HCT116 (cell line): ENCODE data around the gene SUGP2. TPM values are rescaled to one million over a fixed set of nuclear protein-coding genes. Genes with fewer than 3 reads are reported as not detected.

Source experiments
- ATAC-seq: fragments of 200-7000 bp; cut with Tn5 transposase; 2 replicates; pipeline ENCODE4 v1.9.1; 2020; ENCODE audit warnings: mild to moderate bottlenecking, moderate library complexity
- BruUV-seq: library from RNA; stranded (reverse); fragments of 400-500 nt; replicated peaks from 2 replicates; lab custom pipeline; 2021; lab: Mats Ljungman, UMichigan
- CTCF ChIA-PET: fragments of 300-600 bp; sonication (Branson Sonifier 250); formaldehyde crosslinking; loops from one replicate; lab custom pipeline; 2021; ENCODE audit warnings: antibody characterized with exemption; lab: Charles Lee
- POLR2A ChIA-PET: fragments of 300-600, 350-600 bp; sonication (Branson Sonifier 250); formaldehyde crosslinking; loops from one replicate; lab custom pipeline; 2021; ENCODE audit warnings: antibody characterized with exemption; lab: Charles Lee
- RAD21 ChIA-PET, 2 experiments: fragments of 300-600 bp; sonication (Branson Sonifier 250); formaldehyde crosslinking; loops; one replicate each; lab custom pipeline; 2023; ENCODE audit warnings: low total read pairs in 2 of 2; ENCODE audit not compliant: uncharacterized antibody in 2 of 2, unreplicated experiment in 2 of 2, low non-redundant PET in 1 of 2; lab: Charles Lee
- DNase-seq: peaks from one replicate; pipeline ENCODE4 v3.0.0-alpha.2; 2010; ENCODE audit warnings: low read depth, low spot score
- H2AFZ ChIP-seq: fragments of 200-600 bp; shearing (Covaris generic), sonication (generic); 2 replicates; pipeline ENCODE4 v1.6.1; 2017; ENCODE audit warnings: low read depth, mixed run types, mixed read lengths, antibody characterized with exemption, low read length; ENCODE audit not compliant: poor library complexity, severe bottlenecking
- H3K27ac ChIP-seq: 2 replicates; pipeline ENCODE4 v1.5.1; 2012; ENCODE audit warnings: low read depth, low read length
- H3K27me3 ChIP-seq: fragments of 200-600 bp; sonication (generic); 2 replicates; pipeline ENCODE4 v1.6.1; 2016; ENCODE audit warnings: mixed run types, low read length, mixed read lengths; ENCODE audit not compliant: insufficient read depth
- H3K36me3 ChIP-seq, 2 experiments: fragments of 200-500 bp in 1 of 2; fragments of 200-600 bp in 1 of 2; sonication (Bioruptor generic) in 1 of 2; sonication (generic) in 1 of 2; 2 replicates each; pipeline versions ENCODE4 v1.5.1 to v1.6.1; 2014 to 2016; ENCODE audit warnings: low read length in 2 of 2, inconsistent platforms in 1 of 2, mixed read lengths in 1 of 2, mixed run types in 1 of 2; ENCODE audit not compliant: insufficient read depth in 2 of 2, control insufficient read depth in 1 of 2
- H3K4me1 ChIP-seq, 2 experiments: fragments of 200-600 bp in 1 of 2; sonication (generic) in 1 of 2; 2 replicates each; pipeline versions ENCODE4 v1.5.1 to v1.6.1; 2012 to 2017; ENCODE audit warnings: low read length in 2 of 2, inconsistent platforms in 1 of 2, mild to moderate bottlenecking in 1 of 2, mixed read lengths in 1 of 2, mixed run types in 1 of 2, moderate library complexity in 1 of 2; ENCODE audit not compliant: insufficient read depth in 2 of 2, control insufficient read depth in 1 of 2
- H3K4me2 ChIP-seq: fragments of 200-600 bp; sonication (generic); 2 replicates; pipeline ENCODE4 v1.6.1; 2017; ENCODE audit warnings: mixed run types, low read length, mixed read lengths
- H3K4me3 ChIP-seq, 2 experiments: fragments of 200-600 bp in 1 of 2; sonication (generic) in 1 of 2; replicated peaks in 1 of 2; 2 replicates each; pipeline ENCODE4 v1.5.1; 2011 to 2016; ENCODE audit warnings: low read length in 2 of 2, control low read depth in 1 of 2, low read depth in 1 of 2, mild to moderate bottlenecking in 1 of 2, mixed read lengths in 1 of 2, mixed run types in 1 of 2
- H3K79me2 ChIP-seq: fragments of 200-600 bp; sonication (generic); 2 replicates; pipeline ENCODE4 v1.6.1; 2017; ENCODE audit warnings: mild to moderate bottlenecking, mixed run types, low read length, moderate library complexity, mixed read lengths; ENCODE audit not compliant: insufficient read depth
- H3K9ac ChIP-seq: fragments of 200-600 bp; sonication (generic); 2 replicates; pipeline ENCODE4 v1.6.1; 2016; ENCODE audit warnings: low read length, mixed read lengths
- H3K9me2 ChIP-seq: fragments of 200-600 bp; sonication (generic), shearing (Covaris generic); 2 replicates; pipeline ENCODE4 v1.6.1; 2017; ENCODE audit warnings: mixed run types, mild to moderate bottlenecking, moderate library complexity; ENCODE audit not compliant: insufficient read depth
- H3K9me3 ChIP-seq, 2 experiments: fragments of 200-500 bp in 1 of 2; fragments of 200-600 bp in 1 of 2; sonication (Bioruptor generic) in 1 of 2; sonication (generic) in 1 of 2; 2 replicates each; pipeline ENCODE4 v1.6.1; 2014 to 2017; ENCODE audit warnings: low read length in 2 of 2, mixed read lengths in 2 of 2, inconsistent platforms in 1 of 2, low read depth in 1 of 2, mild to moderate bottlenecking in 1 of 2, mixed run types in 1 of 2, moderate library complexity in 1 of 2; ENCODE audit not compliant: control insufficient read depth in 1 of 2, insufficient read depth in 1 of 2
- H4K20me1 ChIP-seq: fragments of 200-600 bp; sonication (generic), shearing (Covaris generic); 2 replicates; pipeline ENCODE4 v1.6.1; 2017; ENCODE audit warnings: mixed run types, mild to moderate bottlenecking, moderate library complexity; ENCODE audit not compliant: insufficient read depth
- ATF3 ChIP-seq: IDR thresholded peaks from 2 replicates; pipeline ENCODE4 v1.6.1; 2012
- CBX3 ChIP-seq: IDR thresholded peaks from 2 replicates; pipeline ENCODE4 v1.6.1; 2012; ENCODE audit warnings: low read depth
- CTCF ChIP-seq, 3 experiments: fragments of 200-600 bp in 1 of 3; sonication (generic) in 1 of 3; IDR thresholded peaks in 2 of 3; conservative IDR thresholded peaks in 1 of 3; 2 replicates each; pipeline ENCODE4 v1.5.1; 2012 to 2017; ENCODE audit warnings: low read depth in 2 of 3, low read length in 2 of 3, antibody characterized with exemption in 1 of 3, borderline replicate concordance in 1 of 3, control low read depth in 1 of 3, mild to moderate bottlenecking in 1 of 3, mixed read lengths in 1 of 3, mixed run types in 1 of 3, moderate library complexity in 1 of 3; ENCODE audit not compliant: insufficient read depth in 1 of 3
- EGR1 ChIP-seq: IDR thresholded peaks from 2 replicates; pipeline ENCODE4 v1.6.1; 2012; ENCODE audit warnings: low read depth
- ELF1 ChIP-seq: IDR thresholded peaks from 2 replicates; pipeline ENCODE4 v1.6.1; 2012; ENCODE audit warnings: low read depth, borderline replicate concordance
- MAX ChIP-seq: IDR thresholded peaks from 2 replicates; pipeline ENCODE4 v1.6.1; 2012
- POLR2A ChIP-seq: IDR thresholded peaks from 2 replicates; pipeline ENCODE4 v1.7.0; 2011; ENCODE audit warnings: borderline replicate concordance; ENCODE audit not compliant: insufficient read depth, insufficient read length; ENCODE audit errors: extremely low read depth
- POLR2AphosphoS5 ChIP-seq: IDR thresholded peaks from 2 replicates; pipeline ENCODE4 v1.6.1; 2011; ENCODE audit warnings: mild to moderate bottlenecking, low read depth, low read length, moderate library complexity
- REST ChIP-seq: IDR thresholded peaks from 2 replicates; pipeline ENCODE4 v1.6.1; 2012; ENCODE audit warnings: low read depth
- SIN3A ChIP-seq: IDR thresholded peaks from 2 replicates; pipeline ENCODE4 v1.6.1; 2012; ENCODE audit warnings: low read depth
- SP1 ChIP-seq: IDR thresholded peaks from 2 replicates; pipeline ENCODE4 v1.6.1; 2012; ENCODE audit warnings: low read depth
- YY1 ChIP-seq: IDR thresholded peaks from 2 replicates; pipeline ENCODE4 v1.6.1; 2011; ENCODE audit warnings: low read length, low read depth, moderate library complexity, mild to moderate bottlenecking; ENCODE audit not compliant: insufficient replicate concordance; ENCODE audit errors: extremely low read depth
- ZBTB33 ChIP-seq: IDR thresholded peaks from 2 replicates; pipeline ENCODE4 v1.6.1; 2011; ENCODE audit warnings: mild to moderate bottlenecking, low read length, moderate library complexity; ENCODE audit not compliant: insufficient replicate concordance; ENCODE audit errors: extremely low read depth
- ZFX ChIP-seq: fragments of 450-650 bp; IDR thresholded peaks from 2 replicates; pipeline ENCODE4 v1.6.1; 2017
- intact Hi-C: fragments of 100-400 bp; cut with micrococcal nuclease; formaldehyde crosslinking; loops from 2 replicates; pipeline ENCODE4 v1.10.0; 2022
- total RNA-seq: library from RNA; stranded (reverse); gene quantifications from one replicate; pipeline ENCODE4 v1.2.1, GENCODE V29; 2021; ENCODE audit not compliant: unreplicated experiment

SUGP2 gene
- total RNA-seq, 1 experiment from 2014 or later: 82.4 TPM

GRCh38 chr19:18984251-18984650 is 49.1 kb downstream of the SUGP2 start:
- Histone ChIP-seq H3K4me1 (peaks cover 0 to 9% of the 10 kb centered on the region in 2 experiments; a peak in 1 of 4 replicates), H3K4me2 (no peak overlapping the region), H3K79me2 (no peaks in the 10 kb centered on the region), H3K36me3 (no peaks in the 10 kb centered on the region), H3K9me2 (no peaks in the 10 kb centered on the region), H3K27ac (no peak overlapping the region), H3K9me3 (no peaks in the 10 kb centered on the region), H3K4me3 (no peak overlapping the region), H3K9ac (no peak overlapping the region), H3K27me3 (no peaks in the 10 kb centered on the region), H4K20me1 (no peaks in the 10 kb centered on the region), H2AFZ (no peak overlapping the region)
- ATAC-seq (no peak), DNase-seq (no peak)
- TF ChIP-seq CTCF (IDR thresholded peaks at IDR 0.05 in 2 of 3, conservative IDR thresholded peaks at IDR 0.05 in 1 of 3; ENCODE audit: borderline replicate concordance in 1 of 3, insufficient read depth in 1 of 3, low read depth in 2 of 3, low read length in 2 of 3): no peak
- TF ChIP-seq ZFX: no peak
- no peak for TF ChIP-seq POLR2AphosphoS5
- no peak for TF ChIP-seq YY1
- no peak for TF ChIP-seq POLR2A
- TF ChIP-seq REST: no peak
- TF ChIP-seq CBX3: no peak
- TF ChIP-seq ATF3: no peak
- TF ChIP-seq SP1: no peak
- no peak for TF ChIP-seq ZBTB33
- TF ChIP-seq SIN3A: no peak
- no peak for TF ChIP-seq MAX
- no peak for TF ChIP-seq EGR1
- TF ChIP-seq ELF1: no peak
- intact Hi-C loops: no loop called here
- ChIA-PET CTCF (no interaction called here), RAD21 (no interaction called here), POLR2A (no interaction called here)
- BruUV-seq: no TSS peak
